DOHH2 (cell line): ENCODE data around the gene DNMT3A.

Experiments used
- H3F3A ChIP-seq: fragments of 200-600 bp; sonication (generic), shearing (Covaris generic); 2 replicates; pipeline ENCODE4 v1.6.0; 2016; ENCODE audit warnings: antibody characterized with exemption, mild to moderate bottlenecking; ENCODE audit not compliant: control insufficient read depth, insufficient read depth
- H3K27ac ChIP-seq: fragments of 200-600 bp; sonication (generic); 2 replicates; pipeline ENCODE4 v1.5.1; 2014; ENCODE audit warnings: low read depth, mild to moderate bottlenecking, low read length, moderate library complexity
- H3K27me3 ChIP-seq: fragments of 200-600 bp; sonication (generic); 2 replicates; pipeline ENCODE4 v1.6.1; 2014; ENCODE audit warnings: mild to moderate bottlenecking, low read length, mixed read lengths; ENCODE audit not compliant: control insufficient read depth
- H3K36me3 ChIP-seq: fragments of 200-600 bp; sonication (generic); 2 replicates; pipeline ENCODE4 v1.6.1; 2014; ENCODE audit warnings: mild to moderate bottlenecking, low read length, moderate library complexity, mixed read lengths; ENCODE audit not compliant: control insufficient read depth
- H3K4me1 ChIP-seq: fragments of 200-600 bp; sonication (generic); 2 replicates; pipeline ENCODE4 v1.6.1; 2014; ENCODE audit warnings: mild to moderate bottlenecking, low read length, mixed read lengths; ENCODE audit not compliant: control insufficient read depth
- H3K4me2 ChIP-seq: fragments of 200-600 bp; sonication (generic); 2 replicates; pipeline ENCODE4 v1.6.0; 2014; ENCODE audit warnings: mild to moderate bottlenecking, low read length, moderate library complexity
- H3K4me3 ChIP-seq: fragments of 200-600 bp; sonication (generic); 2 replicates; pipeline ENCODE4 v1.5.1; 2014; ENCODE audit warnings: mild to moderate bottlenecking, low read length, mixed read lengths
- H3K79me2 ChIP-seq: fragments of 200-600 bp; sonication (generic); 2 replicates; pipeline ENCODE4 v1.6.1; 2014; ENCODE audit warnings: mild to moderate bottlenecking, low read length, mixed read lengths; ENCODE audit not compliant: control insufficient read depth
- H3K9me2 ChIP-seq: fragments of 200-600 bp; sonication (generic); replicated peaks from 2 replicates; pipeline ENCODE4 v1.6.1; 2014; ENCODE audit warnings: mild to moderate bottlenecking, low read length, mixed read lengths; ENCODE audit not compliant: control insufficient read depth
- H3K9me3 ChIP-seq: fragments of 200-600 bp; sonication (generic); 2 replicates; pipeline ENCODE4 v1.6.1; 2014; ENCODE audit warnings: antibody characterized with exemption, low read length, mixed read lengths; ENCODE audit not compliant: control insufficient read depth, insufficient read depth
- H4K20me1 ChIP-seq: fragments of 200-600 bp; sonication (generic); 2 replicates; pipeline ENCODE4 v1.6.0; 2014; ENCODE audit warnings: low read depth, mild to moderate bottlenecking, antibody characterized with exemption, low read length, moderate library complexity; ENCODE audit not compliant: control insufficient read depth, insufficient read depth
- CTCF ChIP-seq: fragments of 200-600 bp; sonication (generic); IDR thresholded peaks from one replicate; pipeline ENCODE4 v1.5.1; 2014; ENCODE audit warnings: antibody characterized with exemption, mild to moderate bottlenecking, low read depth, low read length; ENCODE audit not compliant: poor library complexity, severe bottlenecking
- EZH2phosphoT487 ChIP-seq: fragments of 200-600 bp; sonication (generic); IDR thresholded peaks from 2 replicates; pipeline ENCODE4 v1.6.1; 2017; ENCODE audit warnings: borderline replicate concordance, mild to moderate bottlenecking, antibody characterized with exemption, low read length, moderate library complexity, mixed read lengths

The DNMT3A gene

GRCh38 chr2:25253153-25253626 is 88.5 kb downstream of the DNMT3A start:
- H4K20me1 ChIP-seq, result no peaks in the 10 kb centered on the region
- H3F3A ChIP-seq, result no peaks in the 10 kb centered on the region
- TF ChIP-seq CTCF, result no peak
- no peak for TF ChIP-seq EZH2phosphoT487
- no peaks in the 10 kb centered on the region for H3K9me3 ChIP-seq
- no peak overlapping the region for H3K4me2 ChIP-seq
- no peaks in the 10 kb centered on the region for H3K9me2 ChIP-seq
- no peak overlapping the region for H3K27ac ChIP-seq
- no peaks in the 10 kb centered on the region for H3K79me2 ChIP-seq
- H3K4me1 ChIP-seq, result peaks cover 13% of the 10 kb centered on the region
- H3K27me3 ChIP-seq, result peaks cover 24% of the 10 kb centered on the region
- no peak overlapping the region for H3K4me3 ChIP-seq
- H3K36me3 ChIP-seq, result no peaks in the 10 kb centered on the region

- peak overlapping the region; percentile 68 for H3K4me3 ChIP-seq
- no peaks in the 10 kb centered on the region for H4K20me1 ChIP-seq
- no peaks in the 10 kb centered on the region for H3K9me2 ChIP-seq
- H3F3A ChIP-seq, result no peaks in the 10 kb centered on the region
- peak overlapping the region; percentile 62 for H3K4me2 ChIP-seq
- no peak overlapping the region for H3K27ac ChIP-seq
- peaks cover 13% of the 10 kb centered on the region for H3K4me1 ChIP-seq
- no peak for TF ChIP-seq EZH2phosphoT487
- TF ChIP-seq CTCF, result no peak
- no peaks in the 10 kb centered on the region for H3K79me2 ChIP-seq
- peaks cover 24% of the 10 kb centered on the region for H3K27me3 ChIP-seq
- H3K36me3 ChIP-seq, result no peaks in the 10 kb centered on the region
- H3K9me3 ChIP-seq, result no peaks in the 10 kb centered on the region
Observed at GRCh38 chr2:25252291-25253152, 89.2 kb downstream of the DNMT3A start.

DNA sequence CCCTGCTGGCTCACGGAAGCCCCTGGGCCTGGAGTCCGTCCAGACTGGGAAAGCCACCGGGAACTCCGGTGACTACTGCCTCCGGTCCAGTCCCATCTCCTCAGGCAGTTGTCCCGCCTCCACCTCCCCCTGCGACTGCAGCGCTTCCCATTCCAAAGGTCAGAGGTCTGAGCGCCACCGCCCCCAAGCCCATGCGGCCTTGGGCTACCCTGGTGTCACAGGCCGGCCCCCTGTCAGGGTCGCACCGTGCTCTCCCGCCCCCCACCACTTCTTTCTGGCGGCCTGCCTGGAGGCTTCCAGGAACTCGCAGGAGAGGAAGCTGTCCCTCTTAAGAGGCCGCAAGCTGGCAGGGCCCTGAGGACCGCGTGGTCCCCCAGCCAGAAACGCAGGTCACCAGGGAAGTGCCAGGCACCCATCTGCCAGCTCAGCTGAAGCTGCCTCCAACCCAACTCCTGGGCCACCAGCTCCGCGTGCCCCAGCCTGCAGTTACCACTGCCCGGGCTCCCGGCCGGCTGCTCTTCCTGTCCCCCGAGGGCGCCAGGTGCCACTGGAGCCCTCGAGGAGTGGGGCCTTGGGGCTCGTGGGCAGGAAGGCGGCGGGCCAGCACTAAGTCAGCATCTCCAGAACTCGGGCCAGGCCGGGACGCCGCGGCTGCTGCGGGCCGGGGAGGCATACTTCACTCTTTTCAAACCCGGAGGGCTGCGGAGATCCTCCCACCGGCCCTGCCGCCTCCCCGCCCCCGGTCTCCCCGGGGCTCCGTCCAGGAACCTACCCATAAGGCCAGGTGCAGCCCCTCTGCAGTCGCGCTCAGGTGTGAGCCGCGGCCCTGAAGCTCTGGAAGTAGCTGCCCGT is 90.1 kb downstream of the DNMT3A start:
- Histone ChIP-seq H3F3A (no peaks in the 10 kb centered on the region), H3K9me2 (no peaks in the 10 kb centered on the region), H4K20me1 (no peaks in the 10 kb centered on the region), H3K79me2 (no peaks in the 10 kb centered on the region), H3K36me3 (no peaks in the 10 kb centered on the region), H3K9me3 (no peaks in the 10 kb centered on the region), H3K4me3 (peak overlapping the region; percentile 68), H3K27ac (no peak overlapping the region), H3K4me1 (peaks cover 13% of the 10 kb centered on the region), H3K4me2 (peak overlapping the region; percentile 75), H3K27me3 (peaks cover 24% of the 10 kb centered on the region)
- TF ChIP-seq EZH2phosphoT487, result peak; percentile 28; the same call in 1 of the 2 replicates
- TF ChIP-seq CTCF, result no peak
